Umbilical cord (tissue), 2 donors: ENCODE results near the gene OR13C8. TPM values are rescaled to one million over a fixed set of nuclear protein-coding genes. Genes with fewer than 3 reads are reported as not detected.

Experiments used
- DNase-seq: peaks from one replicate; pipeline ENCODE4 v3.0.0-alpha.2; 2015; ENCODE audit warnings: low spot score
- total RNA-seq: library from RNA; depleted of rRNA; stranded (reverse); fragments of >200 nt; gene quantifications from one replicate; pipeline ENCODE4 v1.2.3, GENCODE V29; 2014; ENCODE audit warnings: low replicate concordance; ENCODE audit not compliant: insufficient read depth

OR13C8 gene
- total RNA-seq, 1 donor from 2014 or later = not detected

GRCh38 chr9:104611213-104611612 lies 42.2 kb downstream of the OR13C8 start:
- DNase-seq = no peak

GRCh38 chr9:104617418-104617817 lies 48.5 kb downstream of the OR13C8 start:
- no peak for DNase-seq

GRCh38 chr9:104618104-104618503 lies 49.1 kb downstream of the OR13C8 start, which contains the start of gene OR13C9:
Gene OR13C9, minus strand, starts transcription at chr9:104618204. Its CDS starts 0 bp downstream, at chr9:104618204.
- DNase-seq = no peak

Other genes starting within 250 kb of the OR13C8 start
- not detected for gene OR13F1, start 64.9 kb upstream of the OR13C8 start, total RNA-seq
- 5.3 TPM for gene OR13C4, start 42.0 kb upstream of the OR13C8 start, total RNA-seq
- 6.5 TPM for gene OR13C3, start 32.3 kb upstream of the OR13C8 start, total RNA-seq
- gene OR13C5, start 30.2 kb downstream of the OR13C8 start, total RNA-seq = 10.6 TPM
- gene OR13C2, start 36.5 kb downstream of the OR13C8 start, total RNA-seq = 16.4 TPM
- 3.6 TPM for gene OR13C9, start 49.0 kb downstream of the OR13C8 start, total RNA-seq
- gene OR13D1, start 125.3 kb downstream of the OR13C8 start, total RNA-seq = 6.0 TPM
- 62.1 TPM for gene NIPSNAP3A, start 178.5 kb downstream of the OR13C8 start, total RNA-seq
- gene NIPSNAP3B, start 195.0 kb downstream of the OR13C8 start, total RNA-seq = 6.5 TPM